Liver (tissue), 9 donors: ENCODE results near the gene POLL. TPM values are rescaled to one million over a fixed set of nuclear protein-coding genes. Genes with fewer than 3 reads are reported as not detected.

Experiments
- DNase-seq: peaks from one replicate; pipeline ENCODE4 v3.0.0-alpha.2; 2017; ENCODE audit warnings: low spot score
- H3K27ac ChIP-seq, 2 donors: one replicate each; pipeline ENCODE4 v1.7.0; 2013; ENCODE audit warnings: inconsistent platforms in 2 of 2, low read length in 2 of 2, control low read depth in 1 of 2, low read depth in 1 of 2, mild to moderate bottlenecking in 1 of 2
- H3K27me3 ChIP-seq, 4 donors: one replicate each; pipeline versions ENCODE4 v1.6.1 to v1.7.0; 2013; ENCODE audit warnings: low read length in 3 of 4, inconsistent platforms in 1 of 4, mild to moderate bottlenecking in 1 of 4, moderate library complexity in 1 of 4; ENCODE audit not compliant: control insufficient read depth in 4 of 4, insufficient read depth in 4 of 4
- H3K36me3 ChIP-seq, 4 donors: one replicate each; pipeline versions ENCODE4 v1.6.1 to v1.7.0; 2013; ENCODE audit warnings: low read length in 3 of 4, mild to moderate bottlenecking in 3 of 4, low read depth in 1 of 4, moderate library complexity in 1 of 4; ENCODE audit not compliant: control insufficient read depth in 4 of 4, insufficient read depth in 3 of 4
- H3K4me1 ChIP-seq, 4 donors: one replicate each; pipeline versions ENCODE4 v1.6.1 to v1.7.0; 2013; ENCODE audit warnings: low read length in 3 of 4, mild to moderate bottlenecking in 3 of 4, moderate library complexity in 1 of 4; ENCODE audit not compliant: control insufficient read depth in 4 of 4, insufficient read depth in 4 of 4
- H3K4me3 ChIP-seq, 3 donors: one replicate each; pipeline versions ENCODE4 v1.6.1 to v1.7.0; 2013; ENCODE audit warnings: low read length in 3 of 3, control low read depth in 1 of 3, low read depth in 1 of 3, mild to moderate bottlenecking in 1 of 3
- H3K9ac ChIP-seq, 2 donors: one replicate each; pipeline ENCODE4 v1.7.0; 2013; ENCODE audit warnings: low read length in 2 of 2, mild to moderate bottlenecking in 2 of 2, moderate library complexity in 2 of 2, control low read depth in 1 of 2, low read depth in 1 of 2
- H3K9me3 ChIP-seq, 4 donors: one replicate each; pipeline versions ENCODE4 v1.6.1 to v1.7.0; 2013; ENCODE audit warnings: low read length in 3 of 4; ENCODE audit not compliant: control insufficient read depth in 4 of 4
- CTCF ChIP-seq: fragments of 150-350 bp; IDR thresholded peaks from 2 replicates; pipeline ENCODE4 v1.5.1; 2017; ENCODE audit warnings: improper control_type of control experiment, low read depth, low read length; ENCODE audit not compliant: missing input control
- EGR1 ChIP-seq, 2 donors: IDR thresholded peaks; 2 replicates each; pipeline ENCODE4 v1.6.1; 2016 to 2018; ENCODE audit warnings: antibody characterized with exemption in 2 of 2, low read depth in 2 of 2
- FOXA2 ChIP-seq: IDR thresholded peaks from 2 replicates; pipeline ENCODE4 v1.6.1; 2016; ENCODE audit warnings: antibody characterized with exemption
- HNF4A ChIP-seq, 2 donors: conservative IDR thresholded peaks; 2 replicates each; pipeline ENCODE4 v1.6.1; 2016; ENCODE audit warnings: antibody characterized with exemption in 2 of 2, mild to moderate bottlenecking in 2 of 2
- MAX ChIP-seq: IDR thresholded peaks from 2 replicates; pipeline ENCODE4 v1.6.1; 2016; ENCODE audit warnings: antibody characterized with exemption
- RXRA ChIP-seq, 2 donors: IDR thresholded peaks; 2 replicates each; pipeline ENCODE4 v1.6.1; 2017 to 2018; ENCODE audit warnings: antibody characterized with exemption in 2 of 2, mild to moderate bottlenecking in 1 of 2
- SP1 ChIP-seq: IDR thresholded peaks from 2 replicates; pipeline ENCODE4 v1.6.1; 2018; ENCODE audit warnings: antibody characterized with exemption, mild to moderate bottlenecking
- TAF1 ChIP-seq: conservative IDR thresholded peaks from 2 replicates; pipeline ENCODE4 v1.6.1; 2016; ENCODE audit warnings: antibody characterized with exemption, mild to moderate bottlenecking
- YY1 ChIP-seq: IDR thresholded peaks from 2 replicates; pipeline ENCODE4 v1.6.1; 2016; ENCODE audit warnings: antibody characterized with exemption, mild to moderate bottlenecking
- WGBS: extraction: QIAGEN DNeasy Blood & Tissue Kit; methylation state at CpG from one replicate; pipeline ENCODE4 v1.1.7; 2013; 5-methylcytosine and 5-hydroxymethylcytosine counted together
- polyA plus RNA-seq, 2 donors: library from polyadenylated mRNA; stranded (reverse) in 1 of 2; unstranded in 1 of 2; fragments of 200-250 nt in 1 of 2; fragments of >200 nt in 1 of 2; fragmentation: Nextera tagmentation in 1 of 2; extraction: Ambion mirVana in 1 of 2; gene quantifications; one replicate each; pipeline versions ENCODE4 v1.2.1 to v1.2.3, GENCODE V29; 2013 to 2015
- total RNA-seq, 2 donors: library from RNA; depleted of rRNA; stranded (reverse); fragments of >200 nt; gene quantifications; one replicate each; pipeline ENCODE4 v1.2.3, GENCODE V29; 2014
- donor health status: healthy.
- donor health status: healthy.
- donor health status: healthy.
- donor health status: healthy.
- donor health status: healthy.

Gene POLL
- total and polyA plus RNA-seq, 4 donors, result 8.8 to 13.0 (median 10.3) TPM

DNA sequence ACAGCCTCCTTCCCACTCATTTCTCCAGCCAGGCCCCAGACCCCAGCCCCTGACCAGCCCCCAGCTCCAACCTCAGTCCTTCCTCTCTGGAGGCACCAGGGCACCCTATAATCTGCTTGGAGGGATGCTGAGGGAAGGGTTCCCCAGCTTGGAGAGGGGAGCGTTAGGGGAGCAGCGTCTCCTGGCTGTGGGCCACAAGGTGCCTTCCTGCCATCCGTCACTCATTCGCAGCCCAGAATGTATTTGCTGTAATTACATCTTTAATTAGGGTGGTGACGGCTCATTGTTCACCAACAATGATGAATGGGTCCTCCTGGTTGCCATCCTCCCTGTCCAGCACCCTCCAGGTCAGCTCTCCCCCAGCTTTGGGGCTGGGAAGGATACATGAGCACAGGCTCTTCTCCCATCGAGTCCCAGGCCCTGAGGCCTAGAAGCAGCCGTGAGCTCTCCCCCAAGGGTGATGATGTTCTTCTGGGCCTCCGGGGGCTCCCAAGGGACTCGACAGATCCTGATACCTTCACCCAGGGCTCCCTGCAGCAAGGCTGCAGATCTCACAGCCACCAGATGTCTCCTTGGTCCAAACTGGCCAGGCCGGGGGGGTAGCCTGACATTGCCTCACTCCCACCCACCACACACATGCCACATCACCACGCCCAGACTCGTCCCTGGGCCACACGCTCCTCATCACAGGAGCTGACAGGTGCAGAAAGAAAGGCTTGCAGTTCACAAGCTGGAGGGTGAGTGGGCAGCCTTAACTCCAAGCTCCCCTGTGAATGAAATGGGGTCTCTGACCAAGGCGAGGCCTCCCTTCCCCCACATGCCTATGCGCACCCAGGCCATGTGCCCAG is 26.8 kb downstream of the POLL start:
- no peak overlapping the region for H3K4me3 ChIP-seq
- no peaks in the 10 kb centered on the region for H3K9me3 ChIP-seq
- H3K36me3 ChIP-seq, result no peaks in the 10 kb centered on the region
- WGBS, result 81% methylated on average over 15 of the region's 15 CpGs
- H3K27ac ChIP-seq, result no peak overlapping the region
- H3K4me1 ChIP-seq, result no peaks in the 10 kb centered on the region
- no peak for DNase-seq
- no peaks in the 10 kb centered on the region for H3K27me3 ChIP-seq
- TF ChIP-seq RXRA (IDR thresholded peaks at IDR 0.05) (no peak), HNF4A (conservative IDR thresholded peaks at IDR 0.05) (no peak), YY1 (no peak), TAF1 (no peak), EGR1 (IDR thresholded peaks at IDR 0.05; ENCODE audit: low read depth in 2 of 2) (no peak), CTCF (no peak)
- H3K9ac ChIP-seq, result no peak overlapping the region

DNA sequence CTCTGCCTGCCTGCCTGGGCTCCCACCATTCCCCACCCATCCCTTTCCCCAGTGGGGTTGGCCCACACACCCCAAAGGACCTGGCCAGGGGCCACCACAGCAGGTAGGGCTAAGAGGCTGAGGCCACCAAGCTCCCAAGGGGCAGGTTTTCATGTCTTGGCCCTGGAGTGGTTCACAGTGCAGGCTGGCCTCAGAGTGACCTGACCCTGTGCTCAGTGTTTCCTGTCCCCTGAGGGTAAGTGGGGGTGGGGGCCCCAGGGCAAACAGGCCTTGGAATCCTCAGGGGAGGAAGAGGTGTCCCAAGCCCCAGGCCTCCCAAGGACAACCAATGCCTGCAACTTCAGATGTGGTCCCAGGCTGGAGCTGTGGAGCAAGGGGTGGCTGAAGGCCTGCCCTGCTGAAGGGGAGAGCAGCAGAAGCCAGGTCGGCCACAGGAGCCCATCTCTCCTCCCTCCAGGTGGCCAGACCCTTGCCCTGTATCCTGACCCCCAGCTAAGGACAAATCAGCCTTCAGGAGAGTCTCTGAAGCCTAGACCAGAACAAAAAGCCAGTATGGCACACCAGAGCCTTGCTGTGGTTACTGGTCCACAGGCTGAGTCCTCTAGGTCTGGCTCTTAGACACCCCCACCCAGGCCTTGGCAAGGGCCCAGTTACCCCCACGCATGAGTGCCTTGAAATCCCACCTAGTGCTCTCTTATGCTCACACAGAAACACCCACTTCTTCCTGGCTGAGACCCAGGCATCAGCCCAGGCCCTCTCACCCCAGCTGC is 27.6 kb downstream of the POLL start:
- TF ChIP-seq EGR1 (IDR thresholded peaks at IDR 0.05; ENCODE audit: low read depth in 2 of 2), result no peak
- no peak for TF ChIP-seq RXRA (IDR thresholded peaks at IDR 0.05)
- no peak for TF ChIP-seq MAX
- no peak for TF ChIP-seq FOXA2
- no peak for TF ChIP-seq SP1
- no peak for TF ChIP-seq CTCF
- TF ChIP-seq TAF1, result no peak
- no peak for TF ChIP-seq YY1
- no peak for TF ChIP-seq HNF4A (conservative IDR thresholded peaks at IDR 0.05)
- Histone ChIP-seq H3K27ac (no peak overlapping the region), H3K9me3 (no peaks in the 10 kb centered on the region), H3K4me3 (no peak overlapping the region), H3K27me3 (no peaks in the 10 kb centered on the region), H3K36me3 (no peaks in the 10 kb centered on the region), H3K4me1 (no peaks in the 10 kb centered on the region), H3K9ac (no peak overlapping the region)
- no peak for DNase-seq
- 56% methylated on average over 2 of the region's 2 CpGs for WGBS
